ENCODE data around the gene TTN. TPM values are rescaled to one million over a fixed set of nuclear protein-coding genes. Genes with fewer than 3 reads are reported as not detected.

Gene TTN
- total and polyA plus RNA-seq, 2 of the 8 experiments (the other 6 are each of a cell fraction or from before 2014, with no cell fraction given): 0.30 to 9.7 TPM

- ChIA-PET POLR2A (ENCODE audit: partially characterized antibody) (no interaction called here), CTCF (ENCODE audit: partially characterized antibody) (no interaction called here)
- Histone ChIP-seq H2BK12ac (ENCODE audit: low read depth, low read length) (no peak overlapping the region), H2BK15ac (ENCODE audit: low read length) (no peak overlapping the region), H2AK5ac (ENCODE audit: low read depth, low read length) (no peak overlapping the region), H2BK120ac (replicated peaks; ENCODE audit: low read depth, low read length) (no peak overlapping the region), H3K4me3 (ENCODE audit: extremely low read depth in 1 of 4, insufficient read depth in 2 of 4, low read depth in 3 of 4, low read length in 4 of 4) (no peak overlapping the region), H4K8ac (ENCODE audit: extremely low read depth, insufficient read depth, low read length) (no peak overlapping the region), H2BK20ac (ENCODE audit: low read length) (no peak overlapping the region), H3K9me3 (ENCODE audit: insufficient read depth in 2 of 2, low read depth in 1 of 2, low read length in 1 of 2) (no peaks in the 10 kb centered on the region), H2BK5ac (ENCODE audit: low read depth, low read length) (no peak overlapping the region), H2AFZ (ENCODE audit: low read length) (no peak overlapping the region), H3K27ac (ENCODE audit: low read depth, low read length) (no peak overlapping the region), H3K36me3 (ENCODE audit: control insufficient read depth in 2 of 4, insufficient read depth in 4 of 4, low read length in 3 of 4) (peaks cover 0 to 18% (median 9%) of the 10 kb centered on the region in 4 experiments; a peak in 6 of 8 replicates), H3K9ac (replicated peaks in 1 of 4; ENCODE audit: extremely low read depth in 1 of 4, low read depth in 3 of 4, low read length in 3 of 4) (no peak overlapping the region), H3K23ac (ENCODE audit: insufficient read length) (no peak overlapping the region), H3K27me3 (replicated peaks in 1 of 4; ENCODE audit: control insufficient read depth in 3 of 4, extremely low read depth in 1 of 4, insufficient read depth in 3 of 4, low read length in 3 of 4) (no peaks in the 10 kb centered on the region), H3K18ac (ENCODE audit: extremely low read depth, low read length) (no peak overlapping the region), H3K4me1 (replicated peaks in 1 of 4; ENCODE audit: control insufficient read depth in 3 of 4, insufficient read depth in 4 of 4, low read length in 3 of 4) (peaks cover 0 to 3% (median 0%) of the 10 kb centered on the region in 4 experiments; a peak in 1 of 7 replicates), H3K79me1 (ENCODE audit: low read depth, low read length) (peaks cover 17% of the 10 kb centered on the region), H3K14ac (ENCODE audit: insufficient read length) (no peak overlapping the region), H3K23me2 (ENCODE audit: low read depth, low read length) (0 out of 2 replicates have a peak, but pooled peaks cover 2% of the 10 kb centered on the region), H4K20me1 (replicated peaks in 1 of 2; ENCODE audit: control insufficient read depth in 1 of 2, insufficient read depth in 2 of 2, low read length in 2 of 2) (peaks cover 0 to 8% of the 10 kb centered on the region in 2 experiments), H4K5ac (ENCODE audit: insufficient read length, low read depth, low read length) (no peak overlapping the region), H3K56ac (replicated peaks; ENCODE audit: insufficient read length, low read depth, low read length) (no peak overlapping the region), H4K91ac (replicated peaks; ENCODE audit: insufficient read length, low read length) (no peak overlapping the region), H3K4ac (replicated peaks; ENCODE audit: insufficient read length, low read depth, low read length) (no peak overlapping the region), H3K4me2 (ENCODE audit: insufficient read depth in 1 of 2, low read depth in 2 of 2, low read length in 2 of 2) (no peak overlapping the region), H3K79me2 (ENCODE audit: control insufficient read depth in 1 of 2, insufficient read depth in 2 of 2, low read length in 2 of 2) (peaks cover 5 to 82% of the 10 kb centered on the region in 2 experiments; a peak in 3 of 4 replicates)
- DNase-seq (ENCODE audit: low read depth in 1 of 2, low spot score in 2 of 2): no peak
- FAIRE-seq: no peak
- WGBS, 2 experiments (ENCODE audit: extremely low coverage in 1 of 2, insufficient coverage in 1 of 2, insufficient read length in 1 of 2, insufficient replicate concordance in 2 of 2, low coverage in 1 of 2, low lambda C conversion rate in 2 of 2, missing lambda C conversion rate in 1 of 2): 90% methylated on average over 5 of the region's 5 CpGs; no CpG with 5 or more reads in 1 of the 2 experiments
- TF ChIP-seq GTF2F1 (IDR thresholded peaks at IDR 0.05; ENCODE audit: borderline replicate concordance, low read depth, low read length): no peak
- no peak for TF ChIP-seq POLR2A (IDR thresholded peaks at IDR 0.05; ENCODE audit: control extremely low read depth in 1 of 2, low read depth in 2 of 2, low read length in 2 of 2)
- TF ChIP-seq PHF8 (conservative IDR thresholded peaks at IDR 0.05; ENCODE audit: low read depth, low read length): no peak
- TF ChIP-seq KDM1A (IDR thresholded peaks at IDR 0.05; ENCODE audit: borderline replicate concordance, low read length): no peak
- TF ChIP-seq, protein P1, sequence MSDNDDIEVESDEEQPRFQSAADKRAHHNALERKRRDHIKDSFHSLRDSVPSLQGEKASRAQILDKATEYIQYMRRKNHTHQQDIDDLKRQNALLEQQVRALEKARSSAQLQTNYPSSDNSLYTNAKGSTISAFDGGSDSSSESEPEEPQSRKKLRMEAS (IDR thresholded peaks at IDR 0.05): no peak
- TF ChIP-seq JUN (IDR thresholded peaks at IDR 0.05; ENCODE audit: low read depth, low read length): no peak
- TF ChIP-seq ASH2L (IDR thresholded peaks at IDR 0.05; ENCODE audit: low read length): no peak
- TF ChIP-seq CHD2 (IDR thresholded peaks at IDR 0.05; ENCODE audit: low read length): no peak
- TF ChIP-seq ATF3 (IDR thresholded peaks at IDR 0.05; ENCODE audit: insufficient read depth, low read depth, low read length): no peak
- no peak for TF ChIP-seq EZH2 (IDR thresholded peaks at IDR 0.05; ENCODE audit: low read depth, low read length, severe bottlenecking)
- no peak for TF ChIP-seq SIX5 (IDR thresholded peaks at IDR 0.05; ENCODE audit: low read depth, low read length)
- no peak for TF ChIP-seq KDM4A (IDR thresholded peaks at IDR 0.05; ENCODE audit: low read depth, low read length, severe bottlenecking)
- no peak for TF ChIP-seq POLR2AphosphoS5 (IDR thresholded peaks at IDR 0.05; ENCODE audit: low read depth, low read length)
- no peak for TF ChIP-seq SP4 (IDR thresholded peaks at IDR 0.05; ENCODE audit: low read length)
- TF ChIP-seq KDM5A (IDR thresholded peaks at IDR 0.05; ENCODE audit: low read length): no peak
Measured at GRCh38 chr2:178528647-178529046, 278.6 kb downstream of the TTN start.

All from H1 (cell line).